Lung (tissue), 12 donors: ENCODE results near the gene ASGR1. TPM values are rescaled to one million over a fixed set of nuclear protein-coding genes. Genes with fewer than 3 reads are reported as not detected.

ENCODE experiments used
- ATAC-seq: fragments of 200-7000 bp; cut with Tn5 transposase; one replicate; pipeline ENCODE4 v1.9.1; 2020; ENCODE audit warnings: moderate number of reproducible peaks; ENCODE audit not compliant: insufficient read depth, low FRiP score
- DNase-seq, 3 donors: peaks; one replicate each; pipeline ENCODE4 v3.0.0-alpha.2; 2013 to 2017
- H3K27ac ChIP-seq, 2 donors: one replicate each; pipeline ENCODE4 v1.5.1; 2013; ENCODE audit warnings: mild to moderate bottlenecking in 2 of 2, moderate library complexity in 2 of 2, control low read depth in 1 of 2, inconsistent platforms in 1 of 2, low read depth in 1 of 2, low read length in 1 of 2
- H3K27me3 ChIP-seq, 3 donors: one replicate each; pipeline ENCODE4 v1.5.1; 2013; ENCODE audit warnings: low read length in 2 of 3; ENCODE audit not compliant: control insufficient read depth in 3 of 3, insufficient read depth in 3 of 3
- H3K36me3 ChIP-seq, 4 donors: one replicate each; pipeline ENCODE4 v1.5.1; 2013; ENCODE audit warnings: low read length in 4 of 4, mild to moderate bottlenecking in 1 of 4, moderate library complexity in 1 of 4; ENCODE audit not compliant: control insufficient read depth in 4 of 4, insufficient read depth in 4 of 4
- H3K4me1 ChIP-seq, 5 donors: one replicate each; pipeline ENCODE4 v1.5.1; 2013; ENCODE audit warnings: low read length in 5 of 5, mild to moderate bottlenecking in 2 of 5, moderate library complexity in 1 of 5; ENCODE audit not compliant: control insufficient read depth in 5 of 5, insufficient read depth in 5 of 5
- H3K4me3 ChIP-seq: one replicate; pipeline ENCODE4 v1.5.1; 2013; ENCODE audit warnings: mild to moderate bottlenecking, control low read depth, moderate library complexity
- H3K9ac ChIP-seq, 2 donors: one replicate each; pipeline ENCODE4 v1.5.1; 2013; ENCODE audit warnings: low read length in 2 of 2, control low read depth in 1 of 2; ENCODE audit not compliant: insufficient read depth in 1 of 2
- H3K9me3 ChIP-seq, 4 donors: one replicate each; pipeline ENCODE4 v1.5.1; 2013; ENCODE audit warnings: low read length in 3 of 4, mild to moderate bottlenecking in 1 of 4, moderate library complexity in 1 of 4; ENCODE audit not compliant: control insufficient read depth in 4 of 4, insufficient read depth in 3 of 4
- WGBS, 2 donors: extraction: QIAGEN DNeasy Blood & Tissue Kit; methylation state at CpG; one replicate each; pipeline ENCODE4 v1.1.7; 2013; 5-methylcytosine and 5-hydroxymethylcytosine counted together
- polyA plus RNA-seq, 2 donors: library from polyadenylated mRNA; stranded (reverse); fragments of 200-250 nt; gene quantifications; one replicate each; pipeline ENCODE4 v1.2.1, GENCODE V29; 2013
- total RNA-seq, 2 donors: library from RNA; depleted of rRNA in 1 of 2; stranded (reverse); fragments of >200 nt in 1 of 2; gene quantifications; one replicate each; pipeline ENCODE4 v1.2.1, GENCODE V29; 2014 to 2021
- TF ChIP-seq, protein P1 (sequence below): IDR thresholded peaks from 2 replicates; pipeline ENCODE4 v1.5.1; 2012; ENCODE audit warnings: mild to moderate bottlenecking; ENCODE audit errors: control extremely low read depth, extremely low read depth
- donor health status: control.
- donor health status: control.
- donor health status: Bipolar disorder and iron deficiency.
- donor health status: healthy.
- donor health status: DM: yes; HTN: yes; CAD: no.

ASGR1 gene
- total and polyA plus RNA-seq, 4 donors = 5.9 to 11.2 (median 6.5) TPM

- Histone ChIP-seq H3K27ac (no peak overlapping the region), H3K27me3 (no peaks in the 10 kb centered on the region), H3K4me3 (no peak overlapping the region), H3K9me3 (no peaks in the 10 kb centered on the region), H3K4me1 (no peaks in the 10 kb centered on the region), H3K36me3 (peaks cover 0 to 27% (median 17%) of the 10 kb centered on the region in 4 donors), H3K9ac (no peak overlapping the region)
- WGBS, 2 donors = 83 to 91% methylated on average over 12 of the region's 12 CpGs
- DNase-seq (no peak), ATAC-seq (no peak)
- TF ChIP-seq, protein P1, sequence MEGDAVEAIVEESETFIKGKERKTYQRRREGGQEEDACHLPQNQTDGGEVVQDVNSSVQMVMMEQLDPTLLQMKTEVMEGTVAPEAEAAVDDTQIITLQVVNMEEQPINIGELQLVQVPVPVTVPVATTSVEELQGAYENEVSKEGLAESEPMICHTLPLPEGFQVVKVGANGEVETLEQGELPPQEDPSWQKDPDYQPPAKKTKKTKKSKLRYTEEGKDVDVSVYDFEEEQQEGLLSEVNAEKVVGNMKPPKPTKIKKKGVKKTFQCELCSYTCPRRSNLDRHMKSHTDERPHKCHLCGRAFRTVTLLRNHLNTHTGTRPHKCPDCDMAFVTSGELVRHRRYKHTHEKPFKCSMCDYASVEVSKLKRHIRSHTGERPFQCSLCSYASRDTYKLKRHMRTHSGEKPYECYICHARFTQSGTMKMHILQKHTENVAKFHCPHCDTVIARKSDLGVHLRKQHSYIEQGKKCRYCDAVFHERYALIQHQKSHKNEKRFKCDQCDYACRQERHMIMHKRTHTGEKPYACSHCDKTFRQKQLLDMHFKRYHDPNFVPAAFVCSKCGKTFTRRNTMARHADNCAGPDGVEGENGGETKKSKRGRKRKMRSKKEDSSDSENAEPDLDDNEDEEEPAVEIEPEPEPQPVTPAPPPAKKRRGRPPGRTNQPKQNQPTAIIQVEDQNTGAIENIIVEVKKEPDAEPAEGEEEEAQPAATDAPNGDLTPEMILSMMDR = no peak
These were observed 11.9 kb upstream of the ASGR1 start for GRCh38 chr17:7191069-7191468.

GRCh38 chr17:7190276-7190917 lies 11.2 kb upstream of the ASGR1 start:
- Histone ChIP-seq H3K4me1 (no peaks in the 10 kb centered on the region), H3K9ac (no peak overlapping the region), H3K36me3 (peaks cover 0 to 24% (median 13%) of the 10 kb centered on the region in 4 donors), H3K9me3 (no peaks in the 10 kb centered on the region), H3K27ac (no peak overlapping the region), H3K4me3 (no peak overlapping the region), H3K27me3 (no peaks in the 10 kb centered on the region)
- WGBS, 2 donors = 87 to 92% methylated on average over 14 of the region's 14 CpGs
- DNase-seq = no peak
- ATAC-seq = no peak
- TF ChIP-seq, protein P1 = no peak

DNA sequence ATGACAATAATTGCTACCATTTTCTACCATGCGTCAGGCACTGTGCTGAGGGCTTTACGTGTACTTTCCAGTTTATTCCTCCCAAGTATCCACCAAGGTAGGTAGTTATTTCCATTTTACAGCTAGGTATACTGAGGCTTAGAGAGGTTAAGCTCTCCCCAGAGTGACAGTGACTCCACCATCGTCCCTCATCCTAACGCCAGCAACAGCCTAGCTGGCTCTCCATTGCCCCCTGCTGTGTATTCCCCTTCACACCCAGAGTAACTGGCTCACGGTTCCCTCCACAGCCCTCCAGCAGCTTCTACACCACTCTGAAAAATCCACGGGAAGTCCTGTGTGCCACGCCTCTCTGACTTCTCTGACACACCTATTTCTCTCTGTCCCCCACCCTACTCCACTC lies 7.1 kb upstream of the ASGR1 start:
- peaks cover 0 to 2% (median 0%) of the 10 kb centered on the region in 5 donors for H3K4me1 ChIP-seq
- peaks cover 0 to 3% (median 0%) of the 10 kb centered on the region in 4 donors for H3K36me3 ChIP-seq
- H3K27ac ChIP-seq = no peak overlapping the region
- no peaks in the 10 kb centered on the region for H3K27me3 ChIP-seq
- no peak overlapping the region for H3K4me3 ChIP-seq
- TF ChIP-seq, protein P1 = no peak
- H3K9ac ChIP-seq = no peak overlapping the region
- H3K9me3 ChIP-seq = no peaks in the 10 kb centered on the region
- ATAC-seq = no peak
- WGBS, 2 donors = 61 to 68% methylated on average over 7 of the region's 7 CpGs
- DNase-seq = no peak

DNA sequence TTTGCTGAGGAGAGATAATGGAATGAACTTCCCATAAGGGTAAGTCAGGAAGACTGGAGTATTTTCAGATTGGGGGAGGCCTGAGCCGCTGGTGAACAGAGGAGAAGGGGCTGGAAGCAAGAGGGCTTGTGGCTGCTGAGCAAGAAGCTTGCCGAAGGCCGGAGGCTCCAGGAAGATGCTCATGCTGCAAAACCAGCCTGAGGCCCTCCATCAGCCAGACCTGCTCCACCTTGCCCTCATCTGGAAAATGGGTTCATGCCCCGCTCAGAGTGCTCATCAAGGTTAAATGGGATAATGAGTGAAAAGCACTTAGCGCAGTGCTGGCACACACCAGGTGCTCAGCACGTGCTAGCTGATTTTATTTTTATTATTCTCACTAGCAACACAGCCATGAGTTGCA lies 5.5 kb upstream of the ASGR1 start:
- Histone ChIP-seq H3K4me1 (peaks cover 0 to 2% (median 0%) of the 10 kb centered on the region in 5 donors), H3K4me3 (no peak overlapping the region), H3K9ac (no peak overlapping the region), H3K9me3 (no peaks in the 10 kb centered on the region), H3K27ac (no peak overlapping the region), H3K36me3 (no peaks in the 10 kb centered on the region), H3K27me3 (no peaks in the 10 kb centered on the region)
- ATAC-seq (no peak), DNase-seq (no peak)
- 92% methylated on average over 6 of the region's 6 CpGs for WGBS, 2 donors
- TF ChIP-seq, protein P1 = no peak
